ENCODE measurements around the gene CD4. TPM values are rescaled to one million over a fixed set of nuclear protein-coding genes. Genes with fewer than 3 reads are reported as not detected.

The CD4 gene
- total RNA-seq, 2 experiments from 2014 or later: not detected

- no peaks in the 10 kb centered on the region for H3K79me2 ChIP-seq (ENCODE audit: insufficient read depth, low read depth, low read length)
- TF ChIP-seq CTCF (conservative IDR thresholded peaks at IDR 0.05; ENCODE audit: low read length) (no peak), EZH2phosphoT487 (IDR thresholded peaks at IDR 0.05; ENCODE audit: borderline replicate concordance, low read depth, low read length) (no peak)
- ChIA-PET POLR2A (interaction anchor here (1.1 kb wide), 1 partner anchor 17 kb away, joined by 3 read pairs; no protein-coding TSS in a partner anchor), CTCF (ENCODE audit: unreplicated experiment) (no interaction called here)
- intact Hi-C loops (cut with micrococcal nuclease; ENCODE audit: unreplicated experiment): no loop called here
- no peak overlapping the region for H3K27ac ChIP-seq (ENCODE audit: low read depth, low read length, poor library complexity, severe bottlenecking)
- H3K4me2 ChIP-seq (ENCODE audit: low read length): no peak overlapping the region
- H3K9me2 ChIP-seq (ENCODE audit: insufficient read depth, low read length): no peaks in the 10 kb centered on the region
- DNase-seq (ENCODE audit: low spot score): no peak
- no peaks in the 10 kb centered on the region for H3K36me3 ChIP-seq (ENCODE audit: insufficient read depth, low read length)
- no peaks in the 10 kb centered on the region for H3K9me3 ChIP-seq (ENCODE audit: low read length)
- H3K4me3 ChIP-seq (ENCODE audit: low read depth, low read length, poor library complexity, severe bottlenecking): no peak overlapping the region
- no peaks in the 10 kb centered on the region for H4K20me1 ChIP-seq (ENCODE audit: insufficient read depth, low read length)
- no peak overlapping the region for H2AFZ ChIP-seq (ENCODE audit: low read length)
- BruUV-seq (replicated peaks): no TSS peak
- peaks cover 18% of the 10 kb centered on the region for H3K4me1 ChIP-seq (ENCODE audit: insufficient read depth, low read length, poor library complexity, severe bottlenecking)
Observed at GRCh38 chr12:6809056-6809455, 19.7 kb downstream of the CD4 start.

- Histone ChIP-seq H3K4me3 (ENCODE audit: low read depth, low read length, poor library complexity, severe bottlenecking) (no peak overlapping the region), H3K9me3 (ENCODE audit: low read length) (no peaks in the 10 kb centered on the region), H3K79me2 (ENCODE audit: insufficient read depth, low read depth, low read length) (no peaks in the 10 kb centered on the region), H3K9me2 (ENCODE audit: insufficient read depth, low read length) (no peaks in the 10 kb centered on the region), H3K36me3 (ENCODE audit: insufficient read depth, low read length) (no peaks in the 10 kb centered on the region), H3K4me1 (ENCODE audit: insufficient read depth, low read length, poor library complexity, severe bottlenecking) (peaks cover 18% of the 10 kb centered on the region), H3K4me2 (ENCODE audit: low read length) (no peak overlapping the region), H4K20me1 (ENCODE audit: insufficient read depth, low read length) (no peaks in the 10 kb centered on the region), H2AFZ (ENCODE audit: low read length) (peak overlapping the region; percentile 61), H3K27ac (ENCODE audit: low read depth, low read length, poor library complexity, severe bottlenecking) (no peak overlapping the region)
- TF ChIP-seq CTCF (conservative IDR thresholded peaks at IDR 0.05; ENCODE audit: low read length) (no peak), EZH2phosphoT487 (IDR thresholded peaks at IDR 0.05; ENCODE audit: borderline replicate concordance, low read depth, low read length) (no peak)
- no peak for DNase-seq (ENCODE audit: low spot score)
- ChIA-PET CTCF (ENCODE audit: unreplicated experiment) (no interaction called here), POLR2A (interaction anchor here (0.6 to 0.8 kb wide), 4 partner anchors 52 to 686 kb away, joined by 3 to 7 read pairs (median 4); partner anchors contain the start of gene VWF)
- intact Hi-C loops (cut with micrococcal nuclease; ENCODE audit: unreplicated experiment): no loop called here
- no TSS peak for BruUV-seq (replicated peaks)
Observed at GRCh38 chr12:6810758-6811157, 21.4 kb downstream of the CD4 start.

- Histone ChIP-seq H2AFZ (ENCODE audit: low read length) (no peak overlapping the region), H3K4me1 (ENCODE audit: insufficient read depth, low read length, poor library complexity, severe bottlenecking) (peaks cover 18% of the 10 kb centered on the region), H3K4me3 (ENCODE audit: low read depth, low read length, poor library complexity, severe bottlenecking) (no peak overlapping the region), H3K4me2 (ENCODE audit: low read length) (no peak overlapping the region), H4K20me1 (ENCODE audit: insufficient read depth, low read length) (no peaks in the 10 kb centered on the region), H3K9me2 (ENCODE audit: insufficient read depth, low read length) (no peaks in the 10 kb centered on the region), H3K27ac (ENCODE audit: low read depth, low read length, poor library complexity, severe bottlenecking) (no peak overlapping the region), H3K36me3 (ENCODE audit: insufficient read depth, low read length) (no peaks in the 10 kb centered on the region), H3K79me2 (ENCODE audit: insufficient read depth, low read depth, low read length) (no peaks in the 10 kb centered on the region), H3K9me3 (ENCODE audit: low read length) (no peaks in the 10 kb centered on the region)
- no peak for DNase-seq (ENCODE audit: low spot score)
- no TSS peak for BruUV-seq (replicated peaks)
- intact Hi-C loops (cut with micrococcal nuclease; ENCODE audit: unreplicated experiment): no loop called here
- POLR2A ChIA-PET: interaction anchor here (0.6 to 1.3 kb wide), 2 partner anchors 17 to 60 kb away, joined by 3 to 5 read pairs; no protein-coding TSS in a partner anchor
- CTCF ChIA-PET (ENCODE audit: unreplicated experiment): no interaction called here
- TF ChIP-seq EZH2phosphoT487 (IDR thresholded peaks at IDR 0.05; ENCODE audit: borderline replicate concordance, low read depth, low read length) (no peak), CTCF (conservative IDR thresholded peaks at IDR 0.05; ENCODE audit: low read length) (no peak)
Observed at GRCh38 chr12:6813363-6813762, 24.0 kb downstream of the CD4 start.

Measured in OCI-LY7 (cell line).